Neural progenitor cell (in vitro differentiated cells): ENCODE results near the gene PHLDA2. TPM values are rescaled to one million over a fixed set of nuclear protein-coding genes. Genes with fewer than 3 reads are reported as not detected.

ENCODE experiments used
- DNase-seq: peaks from one replicate; pipeline ENCODE4 v3.0.0-alpha.2; 2016; ENCODE audit warnings: low spot score
- H2AFZ ChIP-seq: fragments of 200-600 bp; sonication (generic); replicated peaks from 2 replicates; pipeline ENCODE4 v1.6.1; 2016; ENCODE audit warnings: antibody characterized with exemption
- H3F3A ChIP-seq: fragments of 200-600 bp; sonication (generic); 2 replicates; pipeline ENCODE4 v1.6.1; 2016; ENCODE audit warnings: antibody characterized with exemption, low read depth
- H3K27ac ChIP-seq: fragments of 200-600 bp; sonication (generic); 2 replicates; pipeline ENCODE4 v1.5.1; 2016; ENCODE audit warnings: mild to moderate bottlenecking
- H3K27me3 ChIP-seq: fragments of 200-600 bp; sonication (generic); 2 replicates; pipeline ENCODE4 v1.6.1; 2016; ENCODE audit warnings: mild to moderate bottlenecking, moderate library complexity
- H3K36me3 ChIP-seq: fragments of 200-600 bp; sonication (generic); 2 replicates; pipeline ENCODE4 v1.5.1; 2016
- H3K4me1 ChIP-seq: fragments of 200-600 bp; sonication (generic); 2 replicates; pipeline ENCODE4 v1.6.1; 2016; ENCODE audit warnings: mixed run types
- H3K4me2 ChIP-seq: fragments of 200-600 bp; sonication (generic); 2 replicates; pipeline ENCODE4 v1.6.1; 2016
- H3K4me3 ChIP-seq: fragments of 200-600 bp; sonication (generic); 2 replicates; pipeline ENCODE4 v1.5.1; 2016
- H3K79me2 ChIP-seq: fragments of 200-600 bp; sonication (generic); 2 replicates; pipeline ENCODE4 v1.6.1; 2016; ENCODE audit warnings: low read depth
- H3K9ac ChIP-seq: fragments of 200-600 bp; sonication (generic); 2 replicates; pipeline ENCODE4 v1.6.1; 2016
- H3K9me3 ChIP-seq: fragments of 200-600 bp; sonication (generic); 2 replicates; pipeline ENCODE4 v1.5.1; 2016; ENCODE audit warnings: low read depth
- H4K20me1 ChIP-seq: fragments of 200-600 bp; sonication (generic); 2 replicates; pipeline ENCODE4 v1.6.1; 2016; ENCODE audit warnings: low read depth
- H3K27ac Mint-ChIP-seq: 3 replicates; pipeline ENCODE4 v1.8.0; 2021; ENCODE audit warnings: mixed read lengths
- H3K27me3 Mint-ChIP-seq: 2 replicates; pipeline ENCODE4 v1.8.0; 2022; ENCODE audit warnings: low read depth, mild to moderate bottlenecking, inconsistent platforms, moderate library complexity, mixed read lengths; ENCODE audit not compliant: insufficient read depth
- H3K36me3 Mint-ChIP-seq: 3 replicates; pipeline ENCODE4 v1.8.0; 2021; ENCODE audit warnings: mixed read lengths
- H3K4me1 Mint-ChIP-seq: 3 replicates; pipeline ENCODE4 v1.8.0; 2021; ENCODE audit warnings: mixed read lengths
- H3K4me3 Mint-ChIP-seq: 3 replicates; pipeline ENCODE4 v1.8.0; 2021; ENCODE audit warnings: mild to moderate bottlenecking, moderate library complexity, mixed read lengths
- H3K9me3 Mint-ChIP-seq: 3 replicates; pipeline ENCODE4 v1.8.0; 2020; ENCODE audit warnings: mixed read lengths
- CTCF ChIP-seq: fragments of 200-600 bp; sonication (generic); IDR thresholded peaks from 2 replicates; pipeline ENCODE4 v1.5.1; 2017; ENCODE audit warnings: antibody characterized with exemption, mild to moderate bottlenecking
- EZH2 ChIP-seq: fragments of 200-600 bp; sonication (generic); IDR thresholded peaks from 2 replicates; pipeline ENCODE4 v1.6.1; 2017; ENCODE audit warnings: antibody characterized with exemption, mild to moderate bottlenecking, moderate library complexity
- EZH2phosphoT487 ChIP-seq: fragments of 200-600 bp; sonication (generic); IDR thresholded peaks from 2 replicates; pipeline ENCODE4 v1.6.1; 2017; ENCODE audit warnings: antibody characterized with exemption
- total RNA-seq: library from RNA; depleted of rRNA; stranded (reverse); fragments of >200 nt; gene quantifications from 2 replicates; pipeline ENCODE4 v1.2.3, GENCODE V29; 2015; ENCODE audit warnings: low replicate concordance

PHLDA2 gene
- total RNA-seq, 1 donor from 2014 or later = not detected

DNA sequence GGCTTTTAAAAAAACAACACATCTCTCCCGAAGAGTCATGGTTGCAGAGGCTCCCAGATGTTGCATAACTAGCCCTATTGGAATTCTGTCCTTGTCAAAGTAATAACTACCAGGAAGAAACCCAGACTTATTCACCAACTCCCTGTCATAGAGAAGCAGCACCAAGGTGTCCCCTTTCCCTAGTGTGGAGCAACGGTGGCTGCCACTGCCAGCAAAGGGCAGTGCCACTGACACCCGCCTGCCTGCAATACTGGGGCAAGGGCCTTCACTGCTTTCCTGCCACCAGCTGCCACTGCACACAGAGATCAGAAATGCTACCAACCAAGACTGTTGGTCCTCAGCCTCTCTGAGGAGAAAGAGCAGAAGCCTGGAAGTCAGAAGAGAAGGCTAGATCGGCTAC lies 35.6 kb upstream of the PHLDA2 start:
- peaks cover 56% of the 10 kb centered on the region for H3K79me2 ChIP-seq
- H3K36me3 Mint-ChIP-seq = peaks cover 68% of the 10 kb centered on the region

GRCh38 chr11:2963761-2964160 lies 34.5 kb upstream of the PHLDA2 start:
- no peaks in the 10 kb centered on the region for H3K9me3 ChIP-seq
- H3K9me3 Mint-ChIP-seq = no peaks in the 10 kb centered on the region
- no peak overlapping the region for H2AFZ ChIP-seq
- TF ChIP-seq CTCF = no peak
- no peak for TF ChIP-seq EZH2
- no peak for TF ChIP-seq EZH2phosphoT487
- no peak overlapping the region for H3K9ac ChIP-seq
- H3K4me2 ChIP-seq = no peak overlapping the region
- DNase-seq = no peak
- H3K4me3 Mint-ChIP-seq = no peak overlapping the region
- H3K79me2 ChIP-seq = peaks cover 52% of the 10 kb centered on the region
- H3K4me1 Mint-ChIP-seq = peaks cover 2% of the 10 kb centered on the region
- H3K4me3 ChIP-seq = no peak overlapping the region
- no peaks in the 10 kb centered on the region for H3K27me3 ChIP-seq
- H4K20me1 ChIP-seq = peaks cover 62% of the 10 kb centered on the region
- H3K27ac ChIP-seq = no peak overlapping the region
- no peak overlapping the region for H3K27ac Mint-ChIP-seq
- no peaks in the 10 kb centered on the region for H3K27me3 Mint-ChIP-seq
- H3K36me3 Mint-ChIP-seq = peaks cover 70% of the 10 kb centered on the region
- H3K36me3 ChIP-seq = peaks cover 5% of the 10 kb centered on the region
- H3K4me1 ChIP-seq = no peaks in the 10 kb centered on the region
- H3F3A ChIP-seq = no peaks in the 10 kb centered on the region

More for the DNA sequence above, 35.6 kb upstream of the PHLDA2 start:
- Histone ChIP-seq H3F3A (no peaks in the 10 kb centered on the region), H3K9ac (no peak overlapping the region), H3K27me3 (no peaks in the 10 kb centered on the region), H3K9me3 (no peaks in the 10 kb centered on the region), H4K20me1 (peaks cover 57% of the 10 kb centered on the region), H3K4me2 (no peak overlapping the region), H2AFZ (no peak overlapping the region), H3K27ac (no peak overlapping the region), H3K4me1 (no peaks in the 10 kb centered on the region), H3K36me3 (peaks cover 5% of the 10 kb centered on the region), H3K4me3 (no peak overlapping the region)
- DNase-seq = no peak
- no peak for TF ChIP-seq EZH2phosphoT487
- TF ChIP-seq CTCF = no peak
- TF ChIP-seq EZH2 = no peak
- peaks cover 2% of the 10 kb centered on the region for H3K4me1 Mint-ChIP-seq
- H3K9me3 Mint-ChIP-seq = no peaks in the 10 kb centered on the region
- H3K4me3 Mint-ChIP-seq = no peak overlapping the region
- H3K27ac Mint-ChIP-seq = no peak overlapping the region
- H3K27me3 Mint-ChIP-seq = no peaks in the 10 kb centered on the region

- Mint-ChIP-seq H3K27ac (no peak overlapping the region), H3K9me3 (no peaks in the 10 kb centered on the region), H3K4me3 (no peak overlapping the region), H3K36me3 (peaks cover 69% of the 10 kb centered on the region), H3K4me1 (peaks cover 2% of the 10 kb centered on the region), H3K27me3 (no peaks in the 10 kb centered on the region)
- DNase-seq = no peak
- Histone ChIP-seq H2AFZ (no peak overlapping the region), H3K9me3 (no peaks in the 10 kb centered on the region), H3K27me3 (no peaks in the 10 kb centered on the region), H3K9ac (no peak overlapping the region), H3F3A (no peaks in the 10 kb centered on the region), H3K4me2 (no peak overlapping the region), H3K4me1 (no peaks in the 10 kb centered on the region), H3K4me3 (no peak overlapping the region), H3K36me3 (peaks cover 5% of the 10 kb centered on the region), H3K79me2 (peaks cover 47% of the 10 kb centered on the region), H4K20me1 (peaks cover 62% of the 10 kb centered on the region), H3K27ac (no peak overlapping the region)
- TF ChIP-seq EZH2 = no peak
- no peak for TF ChIP-seq EZH2phosphoT487
- TF ChIP-seq CTCF = no peak
These were observed 34.0 kb upstream of the PHLDA2 start for GRCh38 chr11:2963112-2963754.
